H1 (cell line): ENCODE measurements around the gene PCGF3. TPM values are rescaled to one million over a fixed set of nuclear protein-coding genes. Genes with fewer than 3 reads are reported as not detected.

Experiments used
- RXRA ChIP-seq: IDR thresholded peaks from 2 replicates; pipeline ENCODE4 v1.6.1; 2011; ENCODE audit warnings: low read depth, mild to moderate bottlenecking, low read length, moderate library complexity; ENCODE audit not compliant: insufficient read depth
- TBP ChIP-seq: IDR thresholded peaks from 2 replicates; pipeline ENCODE4 v1.6.1; 2011; ENCODE audit warnings: low read depth, low read length, improper control_type of control experiment
- ZNF274 ChIP-seq: IDR thresholded peaks from 2 replicates; pipeline ENCODE4 v1.7.0; 2012; ENCODE audit warnings: low read length, borderline replicate concordance; ENCODE audit errors: extremely low read depth
- polyA plus RNA-seq, 7 experiments: library from polyadenylated mRNA; depleted of rRNA in 3 of 7; stranded (reverse) in 5 of 7; unstranded in 2 of 7; fragments of >200 nt in 5 of 7; fragments of 200-250 nt in 2 of 7; gene quantifications; 1 replicate in 5 of 7; 2 replicates in 1 of 7; 4 replicates in 1 of 7; pipeline versions ENCODE4 v1.2.1 to v1.2.3, GENCODE V29; 2011 to 2013; ENCODE audit warnings: missing spikeins in 2 of 7, mixed read lengths in 2 of 7
- total RNA-seq: library from RNA; stranded (reverse); fragmentation: NEBNext Ultra II Directional; extraction: Animal tissue kit (Norgen Biotek cat#: 25700); gene quantifications from 2 replicates; pipeline ENCODE4 v1.2.1, GENCODE V29; 2021

The PCGF3 gene
- total and polyA plus RNA-seq, 2 of the 8 experiments (the other 6 are each of a cell fraction or from before 2014, with no cell fraction given): 52.7 to 52.9 TPM

- no peak for TF ChIP-seq ZNF274
- no peak for TF ChIP-seq RXRA
- no peak for TF ChIP-seq TBP
These were observed 18.3 kb upstream of the PCGF3 start (continued) for GRCh38 chr4:687048-687970.
